Measurements from ENCODE around the gene DLG2.

Gene DLG2

GRCh38 chr11:83773950-83774880 lies 1852.9 kb downstream of the DLG2 start:
- H3K4me3 ChIP-seq (ENCODE audit: low read length) = no peak overlapping the region
- DNase-seq (ENCODE audit: low read depth) = no peak
- no peak for TF ChIP-seq CTCF (conservative IDR thresholded peaks at IDR 0.05; ENCODE audit: low read depth, low read length)

- TF ChIP-seq CTCF (conservative IDR thresholded peaks at IDR 0.05; ENCODE audit: low read depth, low read length) = no peak
- no peak for DNase-seq (ENCODE audit: low read depth)
- no peak overlapping the region for H3K4me3 ChIP-seq (ENCODE audit: low read length)
Observed at GRCh38 chr11:83768489-83768888, 1858.7 kb downstream of the DLG2 start.

- H3K4me3 ChIP-seq (ENCODE audit: low read length) = no peak overlapping the region
- DNase-seq (ENCODE audit: low read depth) = no peak
- no peak for TF ChIP-seq CTCF (conservative IDR thresholded peaks at IDR 0.05; ENCODE audit: low read depth, low read length)
Observed at GRCh38 chr11:83766932-83767331, 1860.2 kb downstream of the DLG2 start.

- no peak overlapping the region for H3K4me3 ChIP-seq (ENCODE audit: low read length)
- no peak for DNase-seq (ENCODE audit: low read depth)
- no peak for TF ChIP-seq CTCF (conservative IDR thresholded peaks at IDR 0.05; ENCODE audit: low read depth, low read length)
Observed at GRCh38 chr11:83764643-83765042, 1862.5 kb downstream of the DLG2 start.

DNA sequence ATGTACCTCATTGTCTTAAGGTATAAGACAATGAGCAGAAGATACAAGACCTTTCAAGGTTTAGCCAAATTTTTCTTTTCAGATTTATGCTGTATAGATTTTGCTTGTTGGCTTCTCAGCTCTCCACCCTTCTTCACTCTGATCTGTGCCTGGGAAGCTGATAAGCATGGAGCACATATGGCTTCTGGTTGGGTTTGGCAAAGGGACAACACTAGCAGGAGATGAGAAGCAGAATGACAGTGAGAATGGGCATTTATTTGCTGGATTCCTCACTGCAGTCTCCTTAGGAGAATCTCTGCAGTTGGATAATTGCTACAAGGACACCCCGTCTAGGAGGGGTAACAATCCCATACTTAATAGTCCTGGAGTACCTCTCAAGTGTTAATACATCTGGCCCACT lies 1866.2 kb downstream of the DLG2 start:
- DNase-seq (ENCODE audit: low read depth) = no peak
- TF ChIP-seq CTCF (conservative IDR thresholded peaks at IDR 0.05; ENCODE audit: low read depth, low read length) = no peak
- no peak overlapping the region for H3K4me3 ChIP-seq (ENCODE audit: low read length)

GRCh38 chr11:83759148-83759547 lies 1868.0 kb downstream of the DLG2 start:
- no peak for TF ChIP-seq CTCF (conservative IDR thresholded peaks at IDR 0.05; ENCODE audit: low read depth, low read length)
- no peak for DNase-seq (ENCODE audit: low read depth)
- H3K4me3 ChIP-seq (ENCODE audit: low read length) = no peak overlapping the region

- no peak overlapping the region for H3K4me3 ChIP-seq (ENCODE audit: low read length)
- no peak for DNase-seq (ENCODE audit: low read depth)
- TF ChIP-seq CTCF (conservative IDR thresholded peaks at IDR 0.05; ENCODE audit: low read depth, low read length) = no peak
Observed at GRCh38 chr11:83751041-83751440, 1876.1 kb downstream of the DLG2 start.
